ENCODE data around the gene PDIK1L.

GRCh38 chr1:26079960-26080814 is 31.4 kb upstream of the PDIK1L start:
- no peak for TF ChIP-seq CTCF (IDR thresholded peaks at IDR 0.05; ENCODE audit: insufficient read depth, low read length)
- TF ChIP-seq POLR2AphosphoS5 (IDR thresholded peaks at IDR 0.05; ENCODE audit: low read depth): no peak
- TF ChIP-seq, protein P1, sequence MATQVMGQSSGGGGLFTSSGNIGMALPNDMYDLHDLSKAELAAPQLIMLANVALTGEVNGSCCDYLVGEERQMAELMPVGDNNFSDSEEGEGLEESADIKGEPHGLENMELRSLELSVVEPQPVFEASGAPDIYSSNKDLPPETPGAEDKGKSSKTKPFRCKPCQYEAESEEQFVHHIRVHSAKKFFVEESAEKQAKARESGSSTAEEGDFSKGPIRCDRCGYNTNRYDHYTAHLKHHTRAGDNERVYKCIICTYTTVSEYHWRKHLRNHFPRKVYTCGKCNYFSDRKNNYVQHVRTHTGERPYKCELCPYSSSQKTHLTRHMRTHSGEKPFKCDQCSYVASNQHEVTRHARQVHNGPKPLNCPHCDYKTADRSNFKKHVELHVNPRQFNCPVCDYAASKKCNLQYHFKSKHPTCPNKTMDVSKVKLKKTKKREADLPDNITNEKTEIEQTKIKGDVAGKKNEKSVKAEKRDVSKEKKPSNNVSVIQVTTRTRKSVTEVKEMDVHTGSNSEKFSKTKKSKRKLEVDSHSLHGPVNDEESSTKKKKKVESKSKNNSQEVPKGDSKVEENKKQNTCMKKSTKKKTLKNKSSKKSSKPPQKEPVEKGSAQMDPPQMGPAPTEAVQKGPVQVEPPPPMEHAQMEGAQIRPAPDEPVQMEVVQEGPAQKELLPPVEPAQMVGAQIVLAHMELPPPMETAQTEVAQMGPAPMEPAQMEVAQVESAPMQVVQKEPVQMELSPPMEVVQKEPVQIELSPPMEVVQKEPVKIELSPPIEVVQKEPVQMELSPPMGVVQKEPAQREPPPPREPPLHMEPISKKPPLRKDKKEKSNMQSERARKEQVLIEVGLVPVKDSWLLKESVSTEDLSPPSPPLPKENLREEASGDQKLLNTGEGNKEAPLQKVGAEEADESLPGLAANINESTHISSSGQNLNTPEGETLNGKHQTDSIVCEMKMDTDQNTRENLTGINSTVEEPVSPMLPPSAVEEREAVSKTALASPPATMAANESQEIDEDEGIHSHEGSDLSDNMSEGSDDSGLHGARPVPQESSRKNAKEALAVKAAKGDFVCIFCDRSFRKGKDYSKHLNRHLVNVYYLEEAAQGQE (IDR thresholded peaks at IDR 0.05; ENCODE audit: insufficient replicate concordance, low read depth): no peak
- no peak for TF ChIP-seq SPI1 (IDR thresholded peaks at IDR 0.05; ENCODE audit: borderline replicate concordance, low read depth)
